ENCODE results near the gene ITGB3. TPM values are rescaled to one million over a fixed set of nuclear protein-coding genes. Genes with fewer than 3 reads are reported as not detected.

The ITGB3 gene
- total RNA-seq, 1 experiment from 2014 or later = not detected

DNA sequence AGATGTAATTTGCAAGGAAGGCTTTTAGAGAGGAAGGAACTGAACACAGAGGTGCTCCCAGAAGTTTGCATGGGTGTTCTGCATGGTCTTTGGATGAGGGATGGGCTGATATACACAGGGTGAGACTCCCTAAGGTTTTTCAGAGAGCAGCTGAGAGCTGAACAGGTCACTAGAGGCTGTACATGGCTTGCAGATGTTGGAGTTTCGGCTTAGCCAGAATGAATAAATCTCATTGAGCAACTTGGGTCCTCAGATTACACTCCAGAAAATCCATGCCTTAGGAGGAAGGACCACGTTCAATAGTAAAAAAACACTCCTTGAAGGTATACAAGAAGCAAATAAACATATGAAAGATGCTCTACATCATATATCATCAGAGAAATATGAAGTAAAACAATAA, 7.5 kb upstream of the ITGB3 start:
- no peaks in the 10 kb centered on the region for H3K9me3 ChIP-seq (ENCODE audit: control insufficient read depth in 1 of 2, insufficient read depth in 1 of 2, low read depth in 1 of 2, low read length in 2 of 2)
- ChIA-PET RAD21 (ENCODE audit: low non-redundant PET in 1 of 2, low total read pairs in 2 of 2, uncharacterized antibody in 2 of 2, unreplicated experiment in 2 of 2) (no interaction called here), POLR2A (no interaction called here), CTCF (no interaction called here)
- H3K27ac ChIP-seq (ENCODE audit: low read depth, low read length) = no peak overlapping the region
- TF ChIP-seq YY1 (IDR thresholded peaks at IDR 0.05; ENCODE audit: extremely low read depth, insufficient replicate concordance, low read depth, low read length) = no peak
- TF ChIP-seq FOSL1 (IDR thresholded peaks at IDR 0.05; ENCODE audit: low read depth) = no peak
- no peak for TF ChIP-seq EZH2 (IDR thresholded peaks at IDR 0.05)
- TF ChIP-seq POLR2AphosphoS5 (IDR thresholded peaks at IDR 0.05; ENCODE audit: low read depth, low read length) = no peak
- TF ChIP-seq EZH2phosphoT487 (IDR thresholded peaks at IDR 0.05; ENCODE audit: borderline replicate concordance) = no peak
- TF ChIP-seq CEBPB (IDR thresholded peaks at IDR 0.05; ENCODE audit: low read depth) = no peak
- TF ChIP-seq JUND (IDR thresholded peaks at IDR 0.05) = no peak
- no peak for TF ChIP-seq POLR2A (IDR thresholded peaks at IDR 0.05; ENCODE audit: borderline replicate concordance, extremely low read depth, insufficient read depth, insufficient read length)
- TF ChIP-seq, protein P1, sequence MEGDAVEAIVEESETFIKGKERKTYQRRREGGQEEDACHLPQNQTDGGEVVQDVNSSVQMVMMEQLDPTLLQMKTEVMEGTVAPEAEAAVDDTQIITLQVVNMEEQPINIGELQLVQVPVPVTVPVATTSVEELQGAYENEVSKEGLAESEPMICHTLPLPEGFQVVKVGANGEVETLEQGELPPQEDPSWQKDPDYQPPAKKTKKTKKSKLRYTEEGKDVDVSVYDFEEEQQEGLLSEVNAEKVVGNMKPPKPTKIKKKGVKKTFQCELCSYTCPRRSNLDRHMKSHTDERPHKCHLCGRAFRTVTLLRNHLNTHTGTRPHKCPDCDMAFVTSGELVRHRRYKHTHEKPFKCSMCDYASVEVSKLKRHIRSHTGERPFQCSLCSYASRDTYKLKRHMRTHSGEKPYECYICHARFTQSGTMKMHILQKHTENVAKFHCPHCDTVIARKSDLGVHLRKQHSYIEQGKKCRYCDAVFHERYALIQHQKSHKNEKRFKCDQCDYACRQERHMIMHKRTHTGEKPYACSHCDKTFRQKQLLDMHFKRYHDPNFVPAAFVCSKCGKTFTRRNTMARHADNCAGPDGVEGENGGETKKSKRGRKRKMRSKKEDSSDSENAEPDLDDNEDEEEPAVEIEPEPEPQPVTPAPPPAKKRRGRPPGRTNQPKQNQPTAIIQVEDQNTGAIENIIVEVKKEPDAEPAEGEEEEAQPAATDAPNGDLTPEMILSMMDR (IDR thresholded peaks at IDR 0.05 in 2 of 3, conservative IDR thresholded peaks at IDR 0.05 in 1 of 3; ENCODE audit: borderline replicate concordance in 1 of 3, insufficient read depth in 1 of 3, low read depth in 2 of 3, low read length in 2 of 3) = no peak
- no peak for TF ChIP-seq RAD21 (IDR thresholded peaks at IDR 0.05; ENCODE audit: low read depth)
- TF ChIP-seq, protein P2, sequence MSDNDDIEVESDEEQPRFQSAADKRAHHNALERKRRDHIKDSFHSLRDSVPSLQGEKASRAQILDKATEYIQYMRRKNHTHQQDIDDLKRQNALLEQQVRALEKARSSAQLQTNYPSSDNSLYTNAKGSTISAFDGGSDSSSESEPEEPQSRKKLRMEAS (IDR thresholded peaks at IDR 0.05) = no peak
- TF ChIP-seq ELF1 (IDR thresholded peaks at IDR 0.05; ENCODE audit: borderline replicate concordance, low read depth) = no peak
- TF ChIP-seq EGR1 (IDR thresholded peaks at IDR 0.05; ENCODE audit: low read depth) = no peak
- no peak for TF ChIP-seq SIN3A (IDR thresholded peaks at IDR 0.05; ENCODE audit: low read depth)
- TF ChIP-seq TCF7L2 (IDR thresholded peaks at IDR 0.05; ENCODE audit: borderline replicate concordance, extremely low read depth, insufficient read depth, insufficient read length) = no peak
- no peaks in the 10 kb centered on the region for H3K79me2 ChIP-seq (ENCODE audit: insufficient read depth, low read length)
- no peak overlapping the region for H3K9ac ChIP-seq (ENCODE audit: low read length)
- DNase-seq (ENCODE audit: low read depth, low spot score) (no peak), ATAC-seq (no peak)
- H3K9me2 ChIP-seq (ENCODE audit: insufficient read depth) = no peaks in the 10 kb centered on the region
- H3K36me3 ChIP-seq (ENCODE audit: control insufficient read depth in 1 of 2, insufficient read depth in 2 of 2, low read length in 2 of 2) = no peaks in the 10 kb centered on the region
- no peaks in the 10 kb centered on the region for H3K27me3 ChIP-seq (ENCODE audit: insufficient read depth, low read length)
- H3K4me2 ChIP-seq (ENCODE audit: low read length) = no peak overlapping the region
- intact Hi-C loops (cut with micrococcal nuclease) = no loop called here
- no peaks in the 10 kb centered on the region for H4K20me1 ChIP-seq (ENCODE audit: insufficient read depth)
- H2AFZ ChIP-seq (ENCODE audit: low read depth, low read length, poor library complexity, severe bottlenecking) = no peak overlapping the region
- no peaks in the 10 kb centered on the region for H3K4me1 ChIP-seq (ENCODE audit: control insufficient read depth in 1 of 2, insufficient read depth in 2 of 2, low read length in 2 of 2)
- no peak overlapping the region for H3K4me3 ChIP-seq (replicated peaks in 1 of 2; ENCODE audit: low read depth in 1 of 2, low read length in 2 of 2)
- no TSS peak for BruUV-seq (replicated peaks)

Data from HCT116 (cell line).